ENCODE measurements around the gene CLIC4. TPM values are rescaled to one million over a fixed set of nuclear protein-coding genes. Genes with fewer than 3 reads are reported as not detected.
"Not testable (repeated sequence)": the region's sequence is repeated elsewhere in the genome, so short reads cannot be mapped to it uniquely, and the experiment has no call there.

Gene CLIC4
- total RNA-seq, 4 donors from 2014 or later = 53.0 to 151 (median 95.3) TPM

DNA sequence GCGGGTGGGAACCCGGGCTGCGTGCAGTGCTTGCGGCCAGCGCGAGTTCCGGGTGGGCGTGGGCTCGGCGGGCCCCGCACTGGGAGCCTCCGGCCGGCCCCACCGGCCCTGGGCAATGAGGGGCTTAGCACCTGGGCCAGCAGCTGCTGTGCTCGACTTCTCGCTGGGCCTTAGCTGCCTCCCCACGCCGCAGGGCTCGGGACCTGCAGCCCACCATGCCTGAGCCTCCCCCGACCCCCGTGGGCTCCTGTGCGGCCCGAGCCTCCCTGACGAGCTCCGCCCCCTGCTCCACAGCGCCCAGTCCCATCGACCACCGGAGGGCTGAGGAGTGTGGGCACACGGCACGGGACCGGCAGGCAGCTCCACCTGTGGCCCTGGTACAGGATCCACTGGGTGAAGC lies 23.7 kb upstream of the CLIC4 start:
- no peak overlapping the region for H3K27ac ChIP-seq
- H3K36me3 ChIP-seq = no peaks in the 10 kb centered on the region
- no peaks in the 10 kb centered on the region for H3K27me3 ChIP-seq
- intact Hi-C loops (cut with DNase I) = no loop called here
- 97% methylated on average over 12 of the region's 31 CpGs; no CpG with 5 or more reads in 1 of the 2 donors for WGBS, 2 donors
- H3K9me3 ChIP-seq = no peaks in the 10 kb centered on the region
- TF ChIP-seq POLR2A (IDR thresholded peaks at IDR 0.05) = no peak
- TF ChIP-seq, protein P1, sequence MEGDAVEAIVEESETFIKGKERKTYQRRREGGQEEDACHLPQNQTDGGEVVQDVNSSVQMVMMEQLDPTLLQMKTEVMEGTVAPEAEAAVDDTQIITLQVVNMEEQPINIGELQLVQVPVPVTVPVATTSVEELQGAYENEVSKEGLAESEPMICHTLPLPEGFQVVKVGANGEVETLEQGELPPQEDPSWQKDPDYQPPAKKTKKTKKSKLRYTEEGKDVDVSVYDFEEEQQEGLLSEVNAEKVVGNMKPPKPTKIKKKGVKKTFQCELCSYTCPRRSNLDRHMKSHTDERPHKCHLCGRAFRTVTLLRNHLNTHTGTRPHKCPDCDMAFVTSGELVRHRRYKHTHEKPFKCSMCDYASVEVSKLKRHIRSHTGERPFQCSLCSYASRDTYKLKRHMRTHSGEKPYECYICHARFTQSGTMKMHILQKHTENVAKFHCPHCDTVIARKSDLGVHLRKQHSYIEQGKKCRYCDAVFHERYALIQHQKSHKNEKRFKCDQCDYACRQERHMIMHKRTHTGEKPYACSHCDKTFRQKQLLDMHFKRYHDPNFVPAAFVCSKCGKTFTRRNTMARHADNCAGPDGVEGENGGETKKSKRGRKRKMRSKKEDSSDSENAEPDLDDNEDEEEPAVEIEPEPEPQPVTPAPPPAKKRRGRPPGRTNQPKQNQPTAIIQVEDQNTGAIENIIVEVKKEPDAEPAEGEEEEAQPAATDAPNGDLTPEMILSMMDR (IDR thresholded peaks at IDR 0.05) = no peak
- DNase-seq = no peak
- peaks cover 0 to 36% of the 10 kb centered on the region in 2 donors for H3K4me1 ChIP-seq
- H3K4me3 ChIP-seq (replicated peaks in 1 of 3) = no peak overlapping the region

DNA sequence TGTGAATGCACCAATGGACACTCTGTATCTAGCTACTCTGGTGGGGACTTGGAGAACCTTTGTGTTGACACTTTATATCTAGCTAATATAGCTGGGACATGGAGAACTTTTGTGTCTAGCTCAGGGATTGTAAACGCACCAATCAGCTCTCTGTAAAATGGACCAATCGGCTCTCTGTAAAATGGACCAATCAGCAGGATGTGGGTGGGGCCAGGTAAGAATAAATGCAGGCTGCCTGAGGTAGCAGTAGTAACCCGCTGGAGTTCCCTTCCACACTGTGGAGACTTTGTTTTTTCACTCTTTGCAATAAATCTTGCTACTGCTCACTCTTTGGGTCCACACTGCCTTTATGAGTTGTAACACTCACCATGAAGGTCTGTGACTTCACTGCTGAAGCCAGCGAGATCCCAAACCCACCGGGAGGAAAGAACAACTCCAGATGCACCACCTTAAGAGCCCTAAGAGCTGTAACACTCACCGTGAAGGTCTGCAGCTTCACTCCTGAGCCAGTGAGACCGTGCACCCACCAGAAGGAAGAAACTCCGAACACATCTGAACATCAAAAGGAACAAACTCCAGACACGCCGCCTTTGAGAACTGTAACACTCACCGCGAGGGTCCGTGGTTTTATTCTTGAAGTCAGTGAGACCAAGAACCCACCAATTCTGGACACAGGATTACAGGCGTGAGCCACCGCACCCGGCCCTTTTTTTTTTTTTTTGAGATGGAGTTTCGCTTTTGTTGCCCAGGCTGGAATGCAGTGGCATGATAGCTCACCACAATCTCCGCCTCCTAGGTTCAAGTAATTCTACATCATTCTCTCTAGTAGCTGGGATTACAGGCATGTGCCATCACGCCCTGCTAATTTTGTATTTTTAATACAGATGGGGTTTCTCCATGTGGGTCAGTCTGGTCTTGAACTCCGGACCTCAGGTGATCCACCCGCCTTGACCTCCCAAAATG lies 22.9 kb upstream of the CLIC4 start:
- H3K9me3 ChIP-seq; H3K36me3 ChIP-seq; H3K27ac ChIP-seq; H3K27me3 ChIP-seq; H3K4me3 ChIP-seq (replicated peaks in 1 of 3); DNase-seq; intact Hi-C loops (cut with DNase I): not testable (repeated sequence)
- 89 to 92% methylated on average over 21 of the region's 21 CpGs for WGBS, 2 donors
- peaks cover 0 to 36% of the 10 kb centered on the region in 2 donors for H3K4me1 ChIP-seq

DNA sequence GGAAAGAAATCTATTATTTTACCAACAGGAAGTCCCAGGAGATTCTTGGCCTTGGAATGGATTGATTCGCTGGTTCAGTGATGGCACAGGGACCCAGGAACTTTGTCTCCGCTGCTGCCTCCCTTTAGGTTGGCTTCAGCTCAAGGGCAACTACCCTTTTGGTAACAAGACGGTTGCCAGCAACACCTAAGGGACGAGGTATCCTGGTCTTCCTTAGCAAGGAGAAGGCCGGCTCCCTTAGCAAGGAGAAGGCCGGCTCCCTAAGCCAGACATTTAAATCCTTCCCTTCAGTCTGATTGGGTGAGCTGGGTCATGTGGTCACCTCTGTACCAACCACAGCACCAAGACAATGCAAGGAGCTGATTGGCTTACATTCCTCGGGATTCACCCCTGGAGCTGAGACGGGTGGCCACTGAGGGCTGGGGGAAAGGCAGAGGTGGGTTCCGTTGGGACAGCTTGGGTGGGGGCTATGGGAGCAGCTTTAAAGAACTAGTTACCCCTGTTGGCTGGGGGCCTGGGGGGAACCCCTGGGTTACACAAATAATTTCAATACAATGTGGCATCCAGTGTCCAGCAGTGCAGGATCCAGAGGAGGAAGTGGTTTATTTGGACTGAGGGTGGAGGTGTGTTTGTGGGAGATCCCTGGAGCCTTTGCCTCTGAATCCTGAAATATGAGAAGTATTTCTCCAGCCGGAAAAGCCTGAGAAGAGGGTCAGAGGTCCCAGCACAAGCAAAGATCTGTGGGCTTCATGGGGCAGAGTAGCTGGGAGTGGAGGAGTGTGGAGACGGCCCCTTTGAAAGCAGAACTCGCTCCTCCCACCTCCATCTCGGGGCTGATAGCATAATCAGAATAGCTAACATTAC lies 20.7 kb upstream of the CLIC4 start:
- no peaks in the 10 kb centered on the region for H3K36me3 ChIP-seq
- H3K27me3 ChIP-seq = no peaks in the 10 kb centered on the region
- no peak for DNase-seq
- H3K4me3 ChIP-seq (replicated peaks in 1 of 3) = no peak overlapping the region
- WGBS, 2 donors = 53 to 75% methylated on average over 11 to 13 of the region's 13 CpGs
- peak overlapping the region in 2 of 3 donors; percentile 23 to 36 for H3K27ac ChIP-seq
- no peaks in the 10 kb centered on the region for H3K9me3 ChIP-seq
- TF ChIP-seq, protein P1 (IDR thresholded peaks at IDR 0.05) = no peak
- TF ChIP-seq POLR2A (IDR thresholded peaks at IDR 0.05) = no peak
- intact Hi-C loops (cut with DNase I) = no loop called here
- peaks cover 0 to 25% of the 10 kb centered on the region in 2 donors for H3K4me1 ChIP-seq

DNA sequence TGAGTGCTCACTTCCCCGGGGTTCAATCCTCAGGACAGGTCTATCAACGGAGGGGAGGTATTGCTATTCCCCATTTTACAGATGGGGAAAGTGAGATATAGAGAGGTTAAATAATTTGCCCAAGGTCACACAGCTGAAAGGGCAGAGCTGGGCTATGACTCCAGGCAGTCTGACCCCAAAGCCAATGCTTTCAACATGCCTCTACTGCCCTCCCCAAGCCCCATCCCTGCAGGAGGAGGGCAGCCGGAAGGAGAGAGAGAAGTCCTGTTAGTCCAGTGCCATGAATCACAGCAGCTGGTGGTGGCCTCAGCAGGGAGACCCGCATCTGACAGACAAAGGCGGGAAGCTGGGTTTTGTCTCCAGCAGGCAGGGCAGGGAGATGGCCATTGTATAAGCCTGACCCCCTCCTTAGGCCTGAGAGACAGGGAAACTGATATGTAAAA lies 20.0 kb upstream of the CLIC4 start:
- Histone ChIP-seq H3K4me1 (peaks cover 0 to 22% of the 10 kb centered on the region in 2 donors), H3K27me3 (no peaks in the 10 kb centered on the region), H3K27ac (peak overlapping the region in 2 of 3 donors; percentile 23 to 36), H3K36me3 (no peaks in the 10 kb centered on the region), H3K9me3 (no peaks in the 10 kb centered on the region), H3K4me3 (replicated peaks in 1 of 3) (no peak overlapping the region)
- no peak for DNase-seq
- TF ChIP-seq, protein P1 (IDR thresholded peaks at IDR 0.05) = no peak
- TF ChIP-seq POLR2A (IDR thresholded peaks at IDR 0.05) = no peak
- intact Hi-C loops (cut with DNase I) = no loop called here
- WGBS, 2 donors = 46 to 55% methylated on average over 5 of the region's 5 CpGs

DNA sequence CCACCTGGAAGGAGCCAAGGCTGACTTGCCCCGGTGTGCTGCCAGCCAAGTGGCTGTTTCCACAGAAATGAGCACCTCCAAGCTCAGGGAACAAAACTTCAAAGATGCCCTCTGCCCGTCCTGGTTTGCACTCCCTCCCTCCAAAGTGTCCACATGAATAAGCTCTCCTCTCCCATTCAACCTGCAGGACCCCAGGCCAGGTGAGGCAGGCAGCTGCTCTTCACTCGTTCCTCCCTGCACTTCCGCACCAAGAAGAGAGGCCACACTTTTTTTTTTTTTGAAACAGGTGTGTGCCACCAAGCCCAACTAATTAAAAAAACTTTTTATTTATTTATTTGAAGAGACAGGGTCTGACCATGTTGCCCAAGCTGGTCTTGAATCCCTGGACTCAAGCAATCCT lies 18.5 kb upstream of the CLIC4 start:
- Histone ChIP-seq H3K27ac (no peak overlapping the region), H3K36me3 (no peaks in the 10 kb centered on the region), H3K9me3 (no peaks in the 10 kb centered on the region), H3K4me1 (peaks cover 8 to 28% of the 10 kb centered on the region in 2 donors), H3K27me3 (no peaks in the 10 kb centered on the region), H3K4me3 (replicated peaks in 1 of 3) (no peak overlapping the region)
- intact Hi-C loops (cut with DNase I) = no loop called here
- DNase-seq = no peak
- 81 to 85% methylated on average over 4 of the region's 4 CpGs for WGBS, 2 donors
- TF ChIP-seq, protein P1 (IDR thresholded peaks at IDR 0.05) = no peak
- no peak for TF ChIP-seq POLR2A (IDR thresholded peaks at IDR 0.05)
